ENCODE measurements around the gene CFAP73.
"Not testable (repeated sequence)": the region's sequence is repeated elsewhere in the genome, so short reads cannot be mapped to it uniquely, and the experiment has no call there.

Gene CFAP73

DNA sequence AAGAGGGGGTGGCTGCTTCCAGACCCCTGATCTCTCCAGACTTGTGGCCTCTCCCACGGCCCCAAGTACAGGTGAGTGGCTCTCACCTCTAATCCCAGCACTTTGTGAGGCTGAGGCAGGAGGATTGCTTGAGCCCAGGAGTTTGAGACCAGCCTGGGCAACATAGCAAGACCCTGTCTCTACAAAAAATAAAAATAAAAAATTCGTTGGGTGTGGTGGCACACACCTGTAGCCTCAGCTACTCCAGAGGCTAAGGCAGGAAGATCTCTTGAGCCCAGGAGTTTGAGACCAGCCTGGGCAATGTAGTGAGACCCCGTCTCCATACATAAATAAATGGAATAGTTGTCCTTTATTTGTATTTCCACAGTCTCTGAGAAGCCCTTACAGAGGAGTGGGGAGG, 7.8 kb upstream of the CFAP73 start:
- H3K4me3 Mint-ChIP-seq, H3K4me1 Mint-ChIP-seq, CTCF ChIA-PET, DNase-seq, H3K27ac Mint-ChIP-seq, H3K9me3 Mint-ChIP-seq, H3K36me3 Mint-ChIP-seq: not testable (repeated sequence)
- peaks cover 20% of the 10 kb centered on the region for H3K27me3 Mint-ChIP-seq

DNA sequence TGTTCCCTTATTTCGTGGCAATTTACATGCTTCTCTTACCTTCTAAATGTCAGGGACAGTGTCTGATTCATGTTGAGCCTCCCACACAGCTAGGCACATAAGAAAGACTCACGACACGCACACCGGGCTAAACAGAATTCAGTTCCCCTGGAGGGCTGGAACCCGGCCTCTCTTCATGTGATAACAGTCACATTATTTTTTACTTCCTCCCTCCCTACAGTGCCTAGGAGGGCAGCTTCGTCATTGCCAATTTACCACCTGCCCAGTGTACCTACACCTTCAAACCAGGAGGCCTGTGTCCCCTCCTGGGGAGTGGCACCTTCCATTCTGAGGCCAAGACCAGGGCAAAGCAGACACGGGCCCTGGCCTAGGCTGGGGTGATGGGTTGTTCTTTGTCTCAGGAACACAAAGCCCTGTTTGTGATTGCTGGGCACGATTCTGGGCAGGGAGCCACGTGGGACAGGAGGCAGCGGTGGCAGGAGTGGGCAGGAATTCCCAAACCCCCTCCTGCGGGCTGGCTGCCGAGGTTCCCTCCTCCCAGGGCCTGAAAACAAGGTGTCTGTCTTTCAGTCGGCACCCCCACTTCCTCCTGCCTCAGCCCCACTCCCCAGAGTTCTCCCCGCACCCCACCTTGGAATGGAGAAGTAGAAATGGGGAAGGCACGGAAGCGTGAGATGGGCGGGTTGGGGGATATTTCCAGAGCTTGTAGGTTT, 7.2 kb upstream of the CFAP73 start:
- Mint-ChIP-seq H3K4me1 (no peaks in the 10 kb centered on the region), H3K27me3 (peaks cover 15% of the 10 kb centered on the region), H3K36me3 (no peaks in the 10 kb centered on the region), H3K27ac (no peak overlapping the region), H3K4me3 (no peak overlapping the region), H3K9me3 (no peaks in the 10 kb centered on the region)
- CTCF ChIA-PET = interaction anchor here (0.8 kb wide), 1 partner anchor 11 kb away, joined by 3 read pairs; no protein-coding TSS in a partner anchor
- no peak for DNase-seq

DNA sequence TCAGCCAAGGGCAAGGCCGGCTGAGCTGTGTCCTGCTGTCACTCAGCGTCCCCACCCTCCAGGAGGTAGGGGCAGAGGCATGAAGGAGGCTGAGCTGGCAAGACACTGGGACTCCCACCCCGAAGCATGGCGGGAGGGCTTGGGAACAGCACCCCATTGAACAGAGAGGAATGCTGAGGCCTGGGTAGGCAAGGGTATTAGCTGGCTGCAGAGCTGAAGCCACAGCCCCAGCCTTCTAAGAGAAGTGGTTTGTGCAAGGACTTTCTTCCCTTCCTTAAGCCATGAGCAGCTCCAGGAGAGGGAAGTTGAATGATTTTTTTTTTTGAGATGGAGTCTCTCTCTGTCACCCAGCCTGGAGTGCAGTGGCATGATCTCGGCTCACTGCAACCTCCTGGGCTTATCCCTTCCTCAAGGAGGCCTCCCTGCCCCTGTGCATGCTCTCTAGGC, 6.6 kb upstream of the CFAP73 start:
- Mint-ChIP-seq H3K4me1 (no peaks in the 10 kb centered on the region), H3K9me3 (no peaks in the 10 kb centered on the region), H3K27me3 (peaks cover 16% of the 10 kb centered on the region), H3K4me3 (no peak overlapping the region), H3K36me3 (no peaks in the 10 kb centered on the region), H3K27ac (no peak overlapping the region)
- DNase-seq = no peak
- CTCF ChIA-PET = interaction anchor here (0.8 kb wide), 1 partner anchor 12 kb away, joined by 3 read pairs; no protein-coding TSS in a partner anchor

GRCh38 chr12:113143959-113144358, 5.6 kb upstream of the CFAP73 start:
- no peaks in the 10 kb centered on the region for H3K36me3 Mint-ChIP-seq
- no peak overlapping the region for H3K4me3 Mint-ChIP-seq
- no peak overlapping the region for H3K27ac Mint-ChIP-seq
- H3K4me1 Mint-ChIP-seq = no peaks in the 10 kb centered on the region
- no peak for DNase-seq
- H3K9me3 Mint-ChIP-seq = no peaks in the 10 kb centered on the region
- CTCF ChIA-PET = no interaction called here
- peaks cover 16% of the 10 kb centered on the region for H3K27me3 Mint-ChIP-seq

GRCh38 chr12:113144806-113145205, 4.7 kb upstream of the CFAP73 start:
- Mint-ChIP-seq H3K27ac (no peak overlapping the region), H3K4me3 (no peak overlapping the region), H3K27me3 (peaks cover 24% of the 10 kb centered on the region), H3K36me3 (no peaks in the 10 kb centered on the region), H3K4me1 (no peaks in the 10 kb centered on the region), H3K9me3 (no peaks in the 10 kb centered on the region)
- CTCF ChIA-PET = interaction anchor here (0.7 to 0.8 kb wide), 2 partner anchors 96 to 280 kb away, joined by 3 to 4 read pairs; no protein-coding TSS in a partner anchor
- DNase-seq = no peak

DNA sequence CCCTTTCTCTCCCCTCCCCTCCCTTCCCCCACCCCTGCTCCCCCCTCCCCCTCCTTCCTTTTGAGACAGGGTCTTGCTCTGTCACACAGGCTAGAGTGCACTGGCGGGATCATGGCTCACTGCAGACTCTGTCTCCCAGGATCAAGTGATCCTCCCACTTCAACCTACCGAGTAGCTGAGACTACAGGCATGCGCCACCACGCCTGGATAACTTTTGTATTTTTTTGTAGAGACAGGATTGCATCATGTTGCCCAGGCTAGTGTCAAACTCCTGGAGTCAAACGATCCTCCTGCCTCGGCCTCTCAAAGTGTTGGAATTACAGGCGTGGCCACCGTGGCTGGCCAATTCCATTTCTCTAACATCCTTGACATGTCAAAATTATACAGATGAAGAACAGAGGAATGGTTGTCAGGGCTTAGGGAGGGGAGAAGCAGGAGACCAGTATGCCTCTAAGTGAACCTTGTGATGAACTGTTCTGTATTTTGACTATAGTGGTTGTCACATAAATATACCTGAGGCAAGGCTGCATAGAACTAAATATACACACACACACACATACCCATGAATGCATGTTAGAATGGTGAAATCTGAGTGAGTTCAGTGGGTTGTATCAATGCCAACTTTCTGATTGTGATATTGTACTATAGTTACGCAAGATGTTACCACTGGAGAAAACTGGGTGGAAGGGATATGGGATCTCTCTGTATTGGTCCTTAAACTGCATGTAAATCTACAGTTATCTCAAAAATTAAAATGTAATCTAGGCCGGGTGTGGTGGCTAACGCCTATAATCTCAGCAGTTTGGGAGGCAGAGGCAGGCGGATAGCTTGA, 3.6 kb upstream of the CFAP73 start:
- DNase-seq = no peak
- CTCF ChIA-PET = interaction anchor here (0.8 kb wide), 1 partner anchor 97 kb away, joined by 4 read pairs; no protein-coding TSS in a partner anchor
- no peak overlapping the region for H3K27ac Mint-ChIP-seq

DNA sequence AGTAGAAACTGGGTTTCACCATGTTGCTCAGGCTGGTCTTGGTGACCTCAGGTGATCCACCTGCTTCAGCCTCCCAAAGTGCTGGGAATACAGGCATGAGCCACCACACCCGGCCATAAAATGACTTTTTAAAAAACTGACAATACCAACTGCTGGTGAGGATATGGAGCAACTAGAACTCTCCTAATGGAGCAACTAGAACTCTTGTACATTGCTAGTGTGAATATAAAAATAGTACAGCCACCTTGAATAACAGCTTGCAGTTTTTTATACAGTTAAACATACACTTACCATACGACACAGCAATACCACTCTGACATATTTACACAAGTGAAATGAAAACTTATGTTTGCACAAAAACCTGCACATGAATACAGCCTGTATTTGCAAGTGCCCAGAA, 2.5 kb upstream of the CFAP73 start:
- H3K27me3 Mint-ChIP-seq = peaks cover 43% of the 10 kb centered on the region

More for the DNA sequence above, 3.6 kb upstream of the CFAP73 start:
- Mint-ChIP-seq H3K4me1 (no peaks in the 10 kb centered on the region), H3K27me3 (peaks cover 36% of the 10 kb centered on the region), H3K9me3 (no peaks in the 10 kb centered on the region), H3K4me3 (no peak overlapping the region), H3K36me3 (no peaks in the 10 kb centered on the region)

DNA sequence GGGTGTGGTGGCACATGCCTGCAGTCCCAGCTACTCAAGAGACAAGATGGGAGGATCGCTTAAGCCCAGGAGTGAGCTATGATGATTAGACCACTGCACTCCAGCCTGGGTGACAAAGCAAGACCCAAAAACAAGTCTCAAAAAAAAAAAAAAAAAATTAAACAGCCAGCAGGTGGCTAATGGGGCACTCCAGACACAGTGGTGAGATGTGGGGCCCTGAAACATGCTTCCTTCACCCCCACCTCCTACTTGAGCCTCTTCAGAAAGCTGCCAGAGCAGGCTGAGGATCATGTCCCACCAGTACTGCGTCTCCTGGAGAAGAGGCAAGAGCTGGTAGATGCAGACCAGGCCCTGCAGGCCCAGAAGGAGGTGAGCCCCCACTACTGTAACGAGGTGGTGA, 2.1 kb downstream of the CFAP73 start:
- peak overlapping the region; percentile 74 for H3K4me3 Mint-ChIP-seq
- H3K9me3 Mint-ChIP-seq = no peaks in the 10 kb centered on the region
- peaks cover 38% of the 10 kb centered on the region for H3K4me1 Mint-ChIP-seq
- peaks cover 71% of the 10 kb centered on the region for H3K27me3 Mint-ChIP-seq
- no peak for DNase-seq
- CTCF ChIA-PET = interaction anchor here (0.6 to 4.6 kb wide), 3 partner anchors 12 to 156 kb away, joined by 3 to 32 read pairs (median 3); no protein-coding TSS in a partner anchor
- peaks cover under 1% of the 10 kb centered on the region for H3K36me3 Mint-ChIP-seq
- no peak overlapping the region for H3K27ac Mint-ChIP-seq

More for the DNA sequence above, 2.5 kb upstream of the CFAP73 start:
- Mint-ChIP-seq H3K9me3 (no peaks in the 10 kb centered on the region), H3K36me3 (no peaks in the 10 kb centered on the region), H3K4me3 (no peak overlapping the region), H3K27ac (no peak overlapping the region), H3K4me1 (peaks cover 3% of the 10 kb centered on the region)
- CTCF ChIA-PET = interaction anchor here (0.9 kb wide), 1 partner anchor 13 kb away, joined by 4 read pairs; no protein-coding TSS in a partner anchor
- DNase-seq = no peak

- Mint-ChIP-seq H3K4me1 (peaks cover 42% of the 10 kb centered on the region), H3K4me3 (peak overlapping the region; percentile 74), H3K27me3 (peaks cover 71% of the 10 kb centered on the region), H3K27ac (no peak overlapping the region), H3K36me3 (peaks cover 6% of the 10 kb centered on the region), H3K9me3 (no peaks in the 10 kb centered on the region)
- CTCF ChIA-PET = interaction anchor here (0.9 to 4.6 kb wide), 11 partner anchors 13 to 273 kb away, joined by 3 to 32 read pairs (median 4); partner anchors contain the start of gene RASAL1
- DNase-seq = no peak
These were observed 2.8 kb downstream of the CFAP73 start for GRCh38 chr12:113152196-113152834.

- peak; percentile 77 for DNase-seq
- no peaks in the 10 kb centered on the region for H3K9me3 Mint-ChIP-seq
- H3K27me3 Mint-ChIP-seq = peaks cover 65% of the 10 kb centered on the region
- peaks cover 42% of the 10 kb centered on the region for H3K4me1 Mint-ChIP-seq
- H3K27ac Mint-ChIP-seq = peak overlapping the region; percentile 80
- H3K36me3 Mint-ChIP-seq = peaks cover 6% of the 10 kb centered on the region
- CTCF ChIA-PET = interaction anchor here (0.7 to 4.6 kb wide), 19 partner anchors 10 to 272 kb away, joined by 3 to 32 read pairs (median 4); partner anchors contain the start of gene RASAL1
- peak overlapping the region; percentile 74 for H3K4me3 Mint-ChIP-seq
These were observed 3.6 kb downstream of the CFAP73 start for GRCh38 chr12:113152835-113153814.

GRCh38 chr12:113154351-113154973, 4.9 kb downstream of the CFAP73 start:
- CTCF ChIA-PET = interaction anchor here (0.9 to 4.6 kb wide), 6 partner anchors 20 to 255 kb away, joined by 3 to 32 read pairs (median 8); no protein-coding TSS in a partner anchor
- Mint-ChIP-seq H3K4me1 (peaks cover 42% of the 10 kb centered on the region), H3K9me3 (no peaks in the 10 kb centered on the region), H3K27me3 (peaks cover 59% of the 10 kb centered on the region), H3K36me3 (peaks cover 14% of the 10 kb centered on the region), H3K27ac (no peak overlapping the region), H3K4me3 (peak overlapping the region; percentile 49)
- peak; percentile 31 for DNase-seq

GRCh38 chr12:113155060-113155459, 5.5 kb downstream of the CFAP73 start:
- Mint-ChIP-seq H3K27me3 (peaks cover 53% of the 10 kb centered on the region), H3K4me3 (no peak overlapping the region), H3K9me3 (no peaks in the 10 kb centered on the region), H3K4me1 (peaks cover 42% of the 10 kb centered on the region), H3K27ac (no peak overlapping the region), H3K36me3 (peaks cover 16% of the 10 kb centered on the region)
- CTCF ChIA-PET = interaction anchor here (0.7 to 3.0 kb wide), 2 partner anchors 21 to 106 kb away, joined by 3 to 19 read pairs; no protein-coding TSS in a partner anchor
- DNase-seq = no peak

Data from activated naive CD4-positive, alpha-beta T cell treated with anti-CD3 and anti-CD28 coated beads, Interleukin-2, amount 10 ng/mL, durations not matched to agents 7 days and 5 days (primary cell).